ENCODE data around the gene OR51E1.

DNA sequence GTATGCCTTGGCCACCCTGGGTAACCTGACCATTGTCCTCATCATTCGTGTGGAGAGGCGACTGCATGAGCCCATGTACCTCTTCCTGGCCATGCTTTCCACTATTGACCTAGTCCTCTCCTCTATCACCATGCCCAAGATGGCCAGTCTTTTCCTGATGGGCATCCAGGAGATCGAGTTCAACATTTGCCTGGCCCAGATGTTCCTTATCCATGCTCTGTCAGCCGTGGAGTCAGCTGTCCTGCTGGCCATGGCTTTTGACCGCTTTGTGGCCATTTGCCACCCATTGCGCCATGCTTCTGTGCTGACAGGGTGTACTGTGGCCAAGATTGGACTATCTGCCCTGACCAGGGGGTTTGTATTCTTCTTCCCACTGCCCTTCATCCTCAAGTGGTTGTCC is 3.9 kb upstream of the OR51E1 start:
- TF ChIP-seq, protein P1, sequence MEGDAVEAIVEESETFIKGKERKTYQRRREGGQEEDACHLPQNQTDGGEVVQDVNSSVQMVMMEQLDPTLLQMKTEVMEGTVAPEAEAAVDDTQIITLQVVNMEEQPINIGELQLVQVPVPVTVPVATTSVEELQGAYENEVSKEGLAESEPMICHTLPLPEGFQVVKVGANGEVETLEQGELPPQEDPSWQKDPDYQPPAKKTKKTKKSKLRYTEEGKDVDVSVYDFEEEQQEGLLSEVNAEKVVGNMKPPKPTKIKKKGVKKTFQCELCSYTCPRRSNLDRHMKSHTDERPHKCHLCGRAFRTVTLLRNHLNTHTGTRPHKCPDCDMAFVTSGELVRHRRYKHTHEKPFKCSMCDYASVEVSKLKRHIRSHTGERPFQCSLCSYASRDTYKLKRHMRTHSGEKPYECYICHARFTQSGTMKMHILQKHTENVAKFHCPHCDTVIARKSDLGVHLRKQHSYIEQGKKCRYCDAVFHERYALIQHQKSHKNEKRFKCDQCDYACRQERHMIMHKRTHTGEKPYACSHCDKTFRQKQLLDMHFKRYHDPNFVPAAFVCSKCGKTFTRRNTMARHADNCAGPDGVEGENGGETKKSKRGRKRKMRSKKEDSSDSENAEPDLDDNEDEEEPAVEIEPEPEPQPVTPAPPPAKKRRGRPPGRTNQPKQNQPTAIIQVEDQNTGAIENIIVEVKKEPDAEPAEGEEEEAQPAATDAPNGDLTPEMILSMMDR (IDR thresholded peaks at IDR 0.05; ENCODE audit: low read depth, low read length, poor library complexity, severe bottlenecking): no peak
- TF ChIP-seq EZH2phosphoT487 (IDR thresholded peaks at IDR 0.05; ENCODE audit: borderline replicate concordance, low read length): no peak

Measured in DOHH2 (cell line).